IMR-90 (cell line): ENCODE results near the gene ELAC1. TPM values are rescaled to one million over a fixed set of nuclear protein-coding genes. Genes with fewer than 3 reads are reported as not detected.

ENCODE experiments used
- ATAC-seq: fragments of 200-7000 bp; cut with Tn5 transposase; 2 replicates; pipeline ENCODE4 v1.9.1; 2020; ENCODE audit warnings: low read depth, mild to moderate bottlenecking, moderate library complexity
- BruUV-seq: library from RNA; stranded (reverse); fragments of 400-500 nt; replicated peaks from 2 replicates; lab custom pipeline; 2021; lab: Mats Ljungman, UMichigan
- CTCF ChIA-PET: fragments of 300-600 bp; formaldehyde crosslinking; extraction: SDS; loops from one replicate; lab custom pipeline; 2021; ENCODE audit warnings: antibody characterized with exemption; lab: Yijun Ruan, JAX
- POLR2A ChIA-PET: fragments of 300-600 bp; sonication (Branson Sonifier 250); formaldehyde crosslinking; loops from one replicate; lab custom pipeline; 2022; ENCODE audit warnings: antibody characterized with exemption; ENCODE audit not compliant: unreplicated experiment; lab: Charles Lee
- DNase-seq: peaks from one replicate; pipeline ENCODE4 v3.0.0; 2013
- H2AFZ ChIP-seq: replicated peaks from 2 replicates; pipeline ENCODE3; 2013; ENCODE audit warnings: low read length, mild to moderate bottlenecking; ENCODE audit not compliant: poor library complexity
- H2AK5ac ChIP-seq: 2 replicates; pipeline ENCODE4 v1.6.1; 2013; ENCODE audit warnings: low read depth, low read length, inconsistent platforms
- H2AK9ac ChIP-seq: replicated peaks from 2 replicates; pipeline ENCODE3; 2013; ENCODE audit warnings: mild to moderate bottlenecking, low read depth, low read length, moderate library complexity; ENCODE audit not compliant: poor library complexity
- H2BK120ac ChIP-seq: 2 replicates; pipeline ENCODE4 v1.6.1; 2013; ENCODE audit warnings: low read depth, low read length, inconsistent platforms
- H2BK15ac ChIP-seq: 3 replicates; pipeline ENCODE4 v1.6.1; 2013; ENCODE audit warnings: low read depth, low read length, inconsistent platforms
- H2BK20ac ChIP-seq: 2 replicates; pipeline ENCODE4 v1.6.1; 2013; ENCODE audit warnings: low read depth, mild to moderate bottlenecking, inconsistent platforms, low read length, moderate library complexity
- H2BK5ac ChIP-seq: 2 replicates; pipeline ENCODE4 v1.6.1; 2013; ENCODE audit warnings: mild to moderate bottlenecking, low read depth, low read length, inconsistent platforms; ENCODE audit not compliant: poor library complexity, severe bottlenecking
- H3K14ac ChIP-seq: replicated peaks from 2 replicates; pipeline ENCODE4 v1.6.1; 2013; ENCODE audit warnings: low read depth, low read length, inconsistent platforms
- H3K18ac ChIP-seq: 2 replicates; pipeline ENCODE4 v1.6.1; 2013; ENCODE audit warnings: low read depth, low read length, control low read depth
- H3K23ac ChIP-seq: 2 replicates; pipeline ENCODE4 v1.6.1; 2013; ENCODE audit warnings: low read depth, low read length, inconsistent platforms
- H3K27ac ChIP-seq: 2 replicates; pipeline ENCODE4 v1.5.1; 2013; ENCODE audit warnings: mild to moderate bottlenecking, control low read depth, low read length; ENCODE audit not compliant: insufficient read depth
- H3K27me3 ChIP-seq: 2 replicates; pipeline ENCODE4 v1.6.1; 2013; ENCODE audit warnings: low read length; ENCODE audit not compliant: control insufficient read depth, insufficient read depth
- H3K36me3 ChIP-seq: 2 replicates; pipeline ENCODE4 v1.6.1; 2013; ENCODE audit warnings: low read length, mixed read lengths; ENCODE audit not compliant: control insufficient read depth, insufficient read depth
- H3K4ac ChIP-seq: 2 replicates; pipeline ENCODE4 v1.6.1; 2013; ENCODE audit warnings: low read depth, low read length, inconsistent platforms
- H3K4me1 ChIP-seq: 2 replicates; pipeline ENCODE4 v1.6.1; 2013; ENCODE audit warnings: low read length, mixed read lengths; ENCODE audit not compliant: control insufficient read depth, insufficient read depth
- H3K4me2 ChIP-seq: 2 replicates; pipeline ENCODE4 v1.6.1; 2013; ENCODE audit warnings: low read depth, mild to moderate bottlenecking, control low read depth, low read length, moderate library complexity
- H3K4me3 ChIP-seq: 2 replicates; pipeline ENCODE4 v1.5.1; 2013; ENCODE audit warnings: low read depth, mild to moderate bottlenecking, control low read depth, low read length, moderate library complexity; ENCODE audit not compliant: insufficient read depth
- H3K56ac ChIP-seq: 2 replicates; pipeline ENCODE4 v1.6.1; 2013; ENCODE audit warnings: low read length, inconsistent platforms; ENCODE audit not compliant: insufficient read depth; ENCODE audit errors: extremely low read depth
- H3K79me1 ChIP-seq, 2 experiments: 2 replicates each; pipeline ENCODE4 v1.6.1; 2013; ENCODE audit warnings: low read length in 2 of 2, inconsistent platforms in 1 of 2, low read depth in 1 of 2
- H3K9ac ChIP-seq: 2 replicates; pipeline ENCODE4 v1.6.1; 2013; ENCODE audit warnings: low read depth, low read length, control low read depth
- H3K9me1 ChIP-seq: 2 replicates; pipeline ENCODE4 v1.6.1; 2013; ENCODE audit warnings: low read length, inconsistent platforms; ENCODE audit not compliant: insufficient read depth
- H3K9me3 ChIP-seq: 2 replicates; pipeline ENCODE4 v1.6.1; 2013; ENCODE audit warnings: low read length; ENCODE audit not compliant: control insufficient read depth, insufficient read depth
- H4K20me1 ChIP-seq: 2 replicates; pipeline ENCODE4 v1.6.1; 2013; ENCODE audit warnings: low read length, inconsistent platforms; ENCODE audit not compliant: insufficient read depth
- H4K5ac ChIP-seq: 2 replicates; pipeline ENCODE4 v1.6.1; 2013; ENCODE audit warnings: mild to moderate bottlenecking, low read depth, low read length, control low read depth
- H4K8ac ChIP-seq, 2 experiments: 2 replicates each; pipeline ENCODE4 v1.6.1; 2013; ENCODE audit warnings: low read depth in 2 of 2, low read length in 2 of 2, control low read depth in 1 of 2, inconsistent platforms in 1 of 2
- H4K91ac ChIP-seq: 2 replicates; pipeline ENCODE4 v1.6.1; 2013; ENCODE audit warnings: low read depth, low read length, inconsistent platforms; ENCODE audit not compliant: insufficient read depth
- BHLHE40 ChIP-seq: fragments of 150-350 bp; IDR thresholded peaks from 2 replicates; pipeline ENCODE4 v1.6.1; 2016; ENCODE audit warnings: mild to moderate bottlenecking, low read depth, low read length
- FOS ChIP-seq: fragments of 150-350 bp; IDR thresholded peaks from 2 replicates; pipeline ENCODE4 v1.6.1; 2016; ENCODE audit warnings: low read depth, low read length
- RCOR1 ChIP-seq: IDR thresholded peaks from 2 replicates; pipeline ENCODE4 v1.6.1; 2012; ENCODE audit warnings: mild to moderate bottlenecking, low read length, improper control_type of control experiment; ENCODE audit not compliant: insufficient replicate concordance
- WGBS, 2 experiments: methylation state at CpG; one replicate each; pipeline versions ENCODE4 v1.1.5 to v1.1.7; 2013; ENCODE audit warnings: missing lambda C conversion rate in 2 of 2; ENCODE audit not compliant: insufficient read length in 1 of 2; ENCODE audit errors: extremely low coverage in 2 of 2; 5-methylcytosine and 5-hydroxymethylcytosine counted together
- dilution Hi-C: fragments of 300-500 bp; cut with HindIII; formaldehyde crosslinking; loops from one replicate; pipeline ENCODE4 v1.14.3; 2018; ENCODE audit warnings: low sequenced_read_pairs; ENCODE audit not compliant: unreplicated experiment
- in situ Hi-C: fragments of 300-500 bp; cut with MboI; formaldehyde crosslinking; loops from 3 replicates; pipeline ENCODE4 v1.14.3; 2019; ENCODE audit warnings: low sequenced_read_pairs, inconsistent platforms, mixed read lengths
- intact Hi-C: fragments of 100-400 bp; cut with micrococcal nuclease; formaldehyde crosslinking; loops from 2 replicates; pipeline ENCODE4 v1.10.0; 2022
- polyA plus RNA-seq, 3 experiments: library from polyadenylated mRNA; depleted of rRNA; stranded (reverse); fragments of >200 nt; gene quantifications; 2 replicates each; pipeline ENCODE4 v1.2.3, GENCODE V29; 2012; ENCODE audit warnings: low replicate concordance in 1 of 3
- total RNA-seq: library from RNA; depleted of rRNA; stranded (reverse); fragments of >200 nt; gene quantifications from 2 replicates; pipeline ENCODE4 v1.2.3, GENCODE V29; 2012
- TF ChIP-seq, protein P1 (sequence below): fragments of 150-350 bp; IDR thresholded peaks from 2 replicates; pipeline ENCODE4 v1.6.1; 2017; ENCODE audit warnings: mild to moderate bottlenecking, antibody characterized with exemption, low read length, low read depth

Gene ELAC1
- total and polyA plus RNA-seq, 2 of the 4 experiments (the other 2 are of a cell fraction) = 5.2 to 8.4 TPM

DNA sequence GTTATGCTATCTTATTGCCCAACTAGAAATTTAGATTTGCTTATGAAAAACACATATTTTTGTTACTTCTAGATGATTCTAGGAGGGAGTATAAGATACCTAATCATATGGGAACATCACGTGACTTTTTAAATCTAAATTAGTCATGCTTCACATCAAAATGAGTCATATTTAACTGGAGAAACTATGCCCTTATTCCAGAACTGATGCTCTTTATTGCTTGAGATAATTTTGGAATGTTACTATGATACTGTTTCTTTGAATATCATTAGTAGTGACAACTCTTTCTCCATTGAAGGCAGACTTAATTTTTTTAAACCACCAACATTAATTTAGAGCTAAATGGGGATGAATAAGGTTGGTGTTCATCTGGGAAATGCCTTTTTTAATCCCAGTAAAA, 19.9 kb upstream of the ELAC1 start:
- Histone ChIP-seq H2BK120ac (no peak overlapping the region), H4K91ac (no peak overlapping the region), H3K14ac (no peak overlapping the region), H4K5ac (no peak overlapping the region), H2AK9ac (no peak overlapping the region), H3K4me1 (peaks cover 2% of the 10 kb centered on the region; the same call in 1 of the 2 replicates), H3K18ac (no peak overlapping the region), H2BK20ac (no peak overlapping the region), H3K79me1 (no peaks in the 10 kb centered on the region), H3K4me2 (no peak overlapping the region), H3K36me3 (0 out of 2 replicates have a peak, but pooled peaks cover 3% of the 10 kb centered on the region), H3K4ac (no peak overlapping the region), H2BK5ac (no peak overlapping the region), H2AFZ (no peak overlapping the region), H4K8ac (no peak overlapping the region), H3K9me1 (no peaks in the 10 kb centered on the region), H3K9me3 (no peaks in the 10 kb centered on the region), H3K56ac (no peak overlapping the region), H2AK5ac (no peak overlapping the region), H3K27me3 (no peaks in the 10 kb centered on the region), H4K20me1 (no peaks in the 10 kb centered on the region), H3K4me3 (no peak overlapping the region), H3K27ac (no peak overlapping the region), H3K9ac (no peak overlapping the region), H3K23ac (no peak overlapping the region), H2BK15ac (no peak overlapping the region)
- dilution Hi-C loops = no loop called here
- DNase-seq = peak; percentile 53
- ChIA-PET CTCF (interaction anchor here (1.1 kb wide), 2 partner anchors 11 to 19 kb away, joined by 5 read pairs; no protein-coding TSS in a partner anchor), POLR2A (no interaction called here)
- in situ Hi-C loops = no loop called here
- intact Hi-C loops = no loop called here
- no TSS peak for BruUV-seq
- ATAC-seq = no peak; the same call in 1 of the 2 replicates
- no CpG with 5 or more reads among the region's 1 CpG for WGBS, 2 experiments
- no peak for TF ChIP-seq RCOR1
- peak; percentile 45; the same call in 1 of the 2 replicates for TF ChIP-seq FOS
- TF ChIP-seq BHLHE40 = peak; percentile 18; the same call in 1 of the 2 replicates
- TF ChIP-seq, protein P1, sequence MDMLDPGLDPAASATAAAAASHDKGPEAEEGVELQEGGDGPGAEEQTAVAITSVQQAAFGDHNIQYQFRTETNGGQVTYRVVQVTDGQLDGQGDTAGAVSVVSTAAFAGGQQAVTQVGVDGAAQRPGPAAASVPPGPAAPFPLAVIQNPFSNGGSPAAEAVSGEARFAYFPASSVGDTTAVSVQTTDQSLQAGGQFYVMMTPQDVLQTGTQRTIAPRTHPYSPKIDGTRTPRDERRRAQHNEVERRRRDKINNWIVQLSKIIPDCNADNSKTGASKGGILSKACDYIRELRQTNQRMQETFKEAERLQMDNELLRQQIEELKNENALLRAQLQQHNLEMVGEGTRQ = peak; percentile 88
